Caki2 (cell line): Measurements from ENCODE around the gene LRRC8D. TPM values are rescaled to one million over a fixed set of nuclear protein-coding genes. Genes with fewer than 3 reads are reported as not detected.

Source experiments
- DNase-seq: peaks from one replicate; pipeline ENCODE4 v3.0.0-alpha.2; 2015; ENCODE audit warnings: low read depth
- in situ Hi-C: cut with HindIII; loops from 2 replicates; pipeline ENCODE4 v1.10.0; 2016; ENCODE audit warnings: low sequenced_read_pairs, low pct_unique_long_range_greater_than_20kb, mixed read lengths
- total RNA-seq: library from RNA; depleted of rRNA; stranded (reverse); fragments of >200 nt; shearing (Covaris generic); gene quantifications from 2 replicates; pipeline ENCODE4 v1.2.3, GENCODE V29; 2014; ENCODE audit warnings: low replicate concordance

LRRC8D gene
- total RNA-seq, 1 experiment from 2014 or later = 38.4 TPM

- DNase-seq = no peak
- in situ Hi-C loops = no loop called here
Measured at GRCh38 chr1:89847191-89847729, 26.4 kb downstream of the LRRC8D start.

- in situ Hi-C loops = no loop called here
- DNase-seq = no peak
Measured at GRCh38 chr1:89850844-89851415, 30.1 kb downstream of the LRRC8D start.

DNA sequence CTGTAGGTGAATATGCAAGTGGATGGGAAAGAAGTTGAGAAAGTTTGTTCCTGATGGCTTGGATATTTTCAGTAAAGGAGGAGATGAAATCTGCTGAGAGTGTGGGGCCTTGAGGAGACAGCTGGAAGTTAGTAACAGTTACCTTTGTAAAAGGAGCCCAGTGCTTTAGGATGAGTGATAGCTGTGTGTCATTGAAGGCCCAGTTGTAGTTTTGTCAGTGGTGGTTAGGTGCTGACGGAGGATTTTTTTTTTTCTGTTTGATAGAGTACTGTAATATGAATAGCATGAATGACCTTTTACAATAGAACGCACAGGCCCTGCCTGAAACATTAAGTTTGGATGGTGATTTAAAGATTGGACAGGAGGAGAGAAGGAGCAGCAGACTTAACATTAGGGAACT is 33.3 kb downstream of the LRRC8D start:
- in situ Hi-C loops = no loop called here

DNA sequence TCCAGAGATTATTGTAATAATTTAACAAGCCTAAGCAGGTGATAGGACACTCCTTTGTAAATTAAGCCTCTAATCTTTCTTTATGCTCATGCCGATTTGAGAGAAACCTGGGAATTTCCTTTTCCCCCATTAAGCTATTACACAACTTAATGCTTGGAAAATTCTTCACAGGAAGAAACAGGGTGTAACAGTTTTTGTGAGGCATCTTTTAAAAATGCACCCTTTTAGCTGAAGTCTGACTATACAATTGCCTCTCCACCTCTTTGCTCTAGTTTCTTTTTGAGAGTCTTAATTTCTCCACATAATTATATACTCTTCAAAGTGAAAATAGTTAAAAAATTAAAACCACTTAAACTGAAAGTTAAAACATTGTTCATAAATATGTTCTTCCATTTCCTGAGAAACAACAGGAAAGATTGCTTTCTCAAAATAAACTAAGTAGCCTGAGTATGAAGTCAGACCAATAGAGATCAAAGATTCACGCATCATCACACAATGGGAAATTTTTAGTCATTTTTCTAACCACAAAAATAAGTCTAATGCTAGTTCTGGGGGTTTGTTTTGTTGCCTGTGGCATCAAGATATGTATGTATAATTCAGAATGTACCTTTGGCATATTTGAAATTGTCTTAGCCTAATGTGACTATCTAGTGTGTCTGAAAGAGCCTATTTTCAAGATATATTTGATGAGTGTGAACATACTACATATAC is 34.7 kb downstream of the LRRC8D start:
- in situ Hi-C loops = no loop called here
- no peak for DNase-seq

More for the DNA sequence above, 33.3 kb downstream of the LRRC8D start:
- no peak for DNase-seq

DNA sequence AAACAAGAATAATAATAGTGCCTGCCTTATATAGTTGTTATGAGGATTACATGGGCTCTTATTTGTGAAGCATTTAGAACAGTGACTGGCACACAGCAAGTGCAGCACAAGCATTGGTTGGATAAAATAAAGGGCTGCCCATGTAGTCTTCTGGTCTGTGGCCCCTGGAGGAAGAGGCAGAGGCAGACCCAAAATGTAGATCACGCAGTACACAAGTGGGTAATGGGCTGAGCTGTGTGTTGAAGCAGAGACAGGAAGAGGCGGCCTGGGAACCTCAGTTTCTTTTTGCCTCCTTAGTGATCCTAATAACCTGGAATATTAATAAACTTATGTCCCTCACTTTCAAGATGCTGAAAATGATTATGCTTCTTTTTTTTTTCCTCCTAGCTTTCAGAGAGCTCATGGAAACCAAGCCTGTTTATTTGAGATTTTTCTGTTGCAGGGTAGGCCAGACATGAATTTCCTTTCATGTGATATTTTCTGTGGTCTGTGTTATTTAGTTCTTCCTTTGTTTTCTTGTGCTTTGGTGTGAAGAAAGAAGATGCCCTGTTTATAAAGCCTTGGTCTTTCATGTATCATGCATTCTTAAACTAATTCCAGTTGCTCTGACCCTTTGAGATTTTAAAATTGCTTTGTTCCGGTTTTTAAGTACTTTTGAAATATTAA is 42.5 kb downstream of the LRRC8D start:
- in situ Hi-C loops = no loop called here
- DNase-seq = no peak

DNA sequence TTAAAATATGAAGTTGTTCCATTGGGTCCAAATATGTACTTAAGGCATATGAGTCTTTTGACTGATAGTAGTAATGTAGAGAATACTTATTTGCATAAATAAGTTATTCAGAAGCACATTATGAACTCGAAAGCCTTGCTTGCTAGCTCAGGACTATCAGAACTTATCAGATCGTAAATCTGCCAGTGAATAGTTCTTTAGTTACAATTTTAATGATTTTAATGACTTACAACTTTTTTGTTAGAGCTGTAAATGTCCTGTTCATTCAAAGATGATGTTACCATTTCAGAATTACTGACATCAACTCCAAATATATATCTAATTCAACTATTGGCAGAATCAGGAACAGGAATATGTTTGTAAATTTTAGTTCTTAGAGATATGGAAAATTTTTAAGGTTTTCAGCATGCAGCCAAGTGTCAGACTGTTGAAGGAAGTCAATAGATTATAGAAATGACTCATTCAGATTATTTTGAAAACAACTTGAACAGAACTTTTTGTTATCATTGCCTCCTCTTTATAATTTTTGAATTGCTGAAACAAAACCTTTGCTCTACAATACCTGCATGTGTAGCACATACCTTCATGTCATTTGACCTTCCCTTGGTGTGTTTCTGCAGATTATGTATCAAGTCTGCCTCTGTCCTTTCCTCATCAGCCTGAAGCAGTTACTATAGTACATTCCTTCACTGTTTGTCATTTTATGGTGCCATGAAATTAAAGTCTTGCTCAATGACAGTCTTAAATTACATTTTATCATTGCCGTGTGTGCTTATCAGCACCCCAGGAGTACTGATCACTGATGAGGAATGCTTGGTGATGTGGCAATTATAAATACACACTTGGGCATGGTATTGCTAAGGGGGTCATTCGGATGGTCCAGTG is 44.9 kb downstream of the LRRC8D start:
- in situ Hi-C loops = no loop called here
- DNase-seq = peak; percentile 29

- no peak for DNase-seq
- in situ Hi-C loops = no loop called here
Measured at GRCh38 chr1:89866568-89866967, 45.7 kb downstream of the LRRC8D start.

GRCh38 chr1:89870998-89871397 is 50.2 kb downstream of the LRRC8D start:
- in situ Hi-C loops = no loop called here
- no peak for DNase-seq

GRCh38 chr1:89871768-89872473 is 51.1 kb downstream of the LRRC8D start:
- no peak for DNase-seq
- in situ Hi-C loops = no loop called here

DNA sequence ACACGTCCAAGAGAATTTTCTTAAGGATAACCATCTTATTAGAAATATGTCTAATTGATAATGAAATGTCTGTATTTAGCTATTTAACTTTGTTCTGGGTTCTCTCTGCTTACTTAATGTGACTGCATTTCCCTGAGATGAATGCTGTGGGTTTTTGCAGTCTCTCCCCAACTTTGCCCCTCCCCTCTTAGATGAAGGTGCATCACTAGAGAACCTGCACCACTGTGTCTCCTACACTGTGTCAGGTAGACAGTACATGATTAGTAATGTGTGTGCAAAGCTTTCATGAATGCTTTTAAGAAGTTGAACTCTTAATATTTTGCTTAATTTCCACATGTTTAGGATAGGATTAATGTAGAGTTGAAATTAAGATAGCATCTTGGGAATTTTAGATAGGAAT is 51.7 kb downstream of the LRRC8D start:
- in situ Hi-C loops = no loop called here
- no peak for DNase-seq

DNA sequence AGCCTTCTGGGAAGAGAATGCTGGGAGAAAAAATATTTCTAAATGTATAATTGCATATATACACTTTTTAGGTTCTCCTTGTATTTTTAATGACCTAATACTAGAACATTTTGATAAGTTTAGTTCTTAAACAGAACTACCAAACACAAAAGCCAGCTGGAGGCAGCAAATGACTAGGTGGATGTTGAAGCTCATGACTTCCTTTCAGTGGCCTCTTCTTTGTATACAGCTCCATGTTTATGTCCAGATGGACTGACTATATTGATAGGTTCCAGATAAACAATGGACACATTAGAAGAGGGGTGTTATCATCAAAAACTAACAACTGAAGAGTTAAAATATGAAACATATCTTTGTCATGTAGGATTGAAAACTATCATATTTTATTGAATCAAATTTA is 52.5 kb downstream of the LRRC8D start:
- DNase-seq = no peak
- in situ Hi-C loops = no loop called here

DNA sequence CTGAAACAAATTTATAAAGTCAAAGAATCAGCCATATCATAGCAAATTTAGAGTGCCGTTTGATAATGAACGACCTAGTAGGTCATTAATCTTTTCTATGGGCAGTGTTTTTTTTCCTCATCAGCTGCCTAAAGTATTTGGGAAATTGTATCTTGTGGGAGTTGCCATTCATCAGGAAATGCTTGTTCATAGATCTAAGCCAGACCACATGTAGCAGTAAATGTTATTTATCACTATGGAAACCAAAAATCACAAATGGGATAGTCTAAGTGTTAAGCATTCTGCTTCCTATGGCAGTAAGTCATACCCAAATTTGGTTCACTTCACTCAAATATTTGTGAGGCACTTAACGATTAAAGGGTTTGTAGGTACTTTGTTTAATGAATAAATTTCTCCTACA is 52.9 kb downstream of the LRRC8D start:
- peak; percentile 43 for DNase-seq
- in situ Hi-C loops = no loop called here

DNA sequence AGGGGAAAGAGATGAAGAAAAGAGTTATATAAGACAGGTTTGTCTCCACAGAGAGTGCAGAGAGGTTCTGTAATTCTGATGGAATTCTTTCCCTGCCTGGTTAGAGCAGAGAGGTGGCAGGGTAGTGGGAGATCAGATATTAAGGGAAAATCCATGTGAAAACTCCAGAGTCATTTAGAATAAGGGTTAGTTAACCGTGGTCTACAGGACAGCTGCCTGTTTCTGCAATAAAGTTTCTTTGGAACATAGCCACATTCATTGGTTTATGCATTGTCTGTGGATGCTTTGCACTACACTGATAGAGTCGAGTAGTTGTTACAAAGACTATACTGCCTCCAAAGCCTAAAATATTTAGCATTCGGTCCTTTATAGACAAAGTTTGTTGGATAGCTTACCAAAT is 55.6 kb downstream of the LRRC8D start:
- in situ Hi-C loops = no loop called here
- DNase-seq = no peak

- DNase-seq = no peak
- in situ Hi-C loops = no loop called here
Measured at GRCh38 chr1:89877756-89878155, 56.9 kb downstream of the LRRC8D start.

DNA sequence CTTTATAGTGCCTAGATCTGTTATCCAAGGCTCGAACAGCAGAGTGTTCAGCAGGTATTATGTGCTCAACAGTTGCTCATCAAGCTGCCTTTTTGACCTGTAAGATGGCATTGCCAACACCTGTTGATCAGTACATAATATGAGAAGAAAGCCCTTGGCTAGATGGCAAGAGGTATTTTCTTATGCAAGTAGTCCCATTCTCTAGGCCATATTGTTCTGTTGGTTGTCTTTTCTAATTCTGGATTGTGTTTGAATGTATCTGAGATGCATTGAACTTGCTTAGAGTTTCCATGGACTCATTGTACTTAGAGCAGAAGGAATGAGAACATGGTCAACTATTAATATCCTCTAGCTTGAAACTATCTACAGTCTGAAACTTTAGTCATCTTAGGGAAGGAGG is 57.4 kb downstream of the LRRC8D start:
- in situ Hi-C loops = no loop called here
- no peak for DNase-seq

DNA sequence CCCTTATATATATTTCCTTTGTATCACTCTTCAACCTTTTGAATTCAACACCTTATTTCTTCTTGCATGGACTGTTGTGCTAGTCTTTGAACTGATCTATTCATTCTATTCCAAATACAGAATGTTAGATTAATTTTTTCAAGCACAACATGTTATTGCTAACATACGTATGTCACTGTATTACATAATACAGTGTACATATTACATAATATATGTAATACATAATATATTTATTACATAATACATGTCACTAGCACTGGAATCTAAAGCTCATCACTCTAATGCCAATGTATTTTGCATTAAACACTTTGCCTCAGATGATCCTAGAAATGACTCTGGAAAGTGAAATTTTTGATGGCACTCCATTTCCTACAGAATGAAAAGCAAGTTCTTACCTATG is 59.8 kb downstream of the LRRC8D start:
- in situ Hi-C loops = no loop called here
- DNase-seq = no peak

DNA sequence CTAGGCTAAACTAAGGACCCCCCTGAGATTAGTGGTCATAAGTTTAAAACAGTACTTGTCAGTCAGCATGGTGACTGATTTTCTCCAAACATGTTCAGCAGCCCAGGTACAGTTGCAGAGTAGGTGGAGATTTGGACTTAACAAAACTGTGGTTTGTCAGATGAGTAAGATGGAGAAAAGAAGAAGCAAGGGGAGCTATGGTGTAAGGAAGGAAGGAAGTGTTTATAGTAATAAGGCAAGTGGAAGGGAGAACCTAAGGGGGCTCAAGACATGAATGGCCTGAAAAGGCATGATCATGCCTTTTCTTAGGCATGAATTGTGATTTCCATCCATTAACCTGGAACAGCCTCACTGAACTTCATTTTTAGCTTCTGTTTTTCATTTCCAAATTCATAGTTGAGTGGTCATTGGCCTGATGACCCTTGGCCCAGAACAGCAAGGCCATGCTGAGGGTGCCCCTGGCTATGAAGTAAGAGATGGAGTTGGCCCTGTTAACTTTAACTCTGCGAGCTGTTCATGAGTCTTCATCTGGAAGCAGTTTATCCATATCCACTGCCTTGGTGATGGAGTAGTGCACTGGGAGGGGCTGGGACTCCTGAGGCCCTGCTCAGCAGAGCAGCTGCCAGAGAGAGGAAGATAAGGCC is 60.7 kb downstream of the LRRC8D start:
- in situ Hi-C loops = no loop called here
- DNase-seq = no peak
